GM19397 (cell line): ENCODE measurements around the gene MAGEA9.
A peak's percentile ranks its signal among the peaks of the same experiment; 100 is the strongest.
"Not testable (repeated sequence)": the region's sequence is repeated elsewhere in the genome, so short reads cannot be mapped to it uniquely, and the experiment has no call there.

Experiments used
- ATAC-seq: cut with Tn5 transposase; IDR thresholded peaks from one replicate; pipeline ENCODE4 v1.9.1; 2021; ENCODE audit warnings: mild to moderate bottlenecking, moderate library complexity; ENCODE audit not compliant: unreplicated experiment

Gene MAGEA9, protein sequence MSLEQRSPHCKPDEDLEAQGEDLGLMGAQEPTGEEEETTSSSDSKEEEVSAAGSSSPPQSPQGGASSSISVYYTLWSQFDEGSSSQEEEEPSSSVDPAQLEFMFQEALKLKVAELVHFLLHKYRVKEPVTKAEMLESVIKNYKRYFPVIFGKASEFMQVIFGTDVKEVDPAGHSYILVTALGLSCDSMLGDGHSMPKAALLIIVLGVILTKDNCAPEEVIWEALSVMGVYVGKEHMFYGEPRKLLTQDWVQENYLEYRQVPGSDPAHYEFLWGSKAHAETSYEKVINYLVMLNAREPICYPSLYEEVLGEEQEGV

DNA sequence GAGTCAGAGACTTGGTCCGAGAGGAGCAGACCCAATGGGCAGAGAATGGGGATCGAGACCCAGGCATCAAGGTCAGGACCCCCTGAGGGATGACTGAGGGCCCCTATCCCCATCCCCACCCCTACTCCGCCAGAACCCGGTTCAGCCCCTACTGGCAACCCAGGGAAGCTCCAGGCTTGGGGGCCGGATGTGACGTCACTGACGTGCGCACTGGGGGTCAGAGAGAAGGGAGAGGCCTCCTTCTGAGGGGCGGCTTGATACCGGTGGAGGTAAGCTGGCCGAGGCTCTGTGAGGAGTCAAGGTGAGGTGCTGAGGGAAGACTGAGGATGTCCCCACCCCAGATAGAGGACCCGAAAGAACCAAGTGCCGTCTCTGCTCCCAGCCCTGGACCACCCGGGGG, at the start of gene MAGEA9:
MAGEA9 (plus strand) TSS at position 204 of the 400 bp plus-strand sequence. CDS start 4,281 bp downstream, outside the sequence.
- ATAC-seq: not testable (repeated sequence)

DNA sequence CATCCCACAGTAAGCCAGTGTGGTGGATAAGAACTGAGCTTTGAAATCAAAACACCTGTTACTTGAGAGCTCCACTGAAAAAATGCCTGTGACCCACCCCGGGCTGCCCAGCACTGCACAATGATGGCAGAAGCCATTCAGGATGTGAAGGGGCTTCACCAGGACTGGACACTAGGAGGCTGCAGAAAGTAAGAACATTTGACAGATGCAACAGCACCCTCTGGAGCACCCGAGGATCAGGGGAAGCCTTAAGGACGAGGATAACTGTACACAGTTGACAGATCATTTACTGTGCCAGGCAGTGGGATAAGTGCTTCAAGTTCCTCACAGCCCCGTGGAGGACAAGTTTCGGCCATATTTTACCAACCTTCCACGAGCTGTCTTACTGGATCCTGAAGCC, 39.5 kb upstream of the MAGEA9 start:
- ATAC-seq: not testable (repeated sequence)

DNA sequence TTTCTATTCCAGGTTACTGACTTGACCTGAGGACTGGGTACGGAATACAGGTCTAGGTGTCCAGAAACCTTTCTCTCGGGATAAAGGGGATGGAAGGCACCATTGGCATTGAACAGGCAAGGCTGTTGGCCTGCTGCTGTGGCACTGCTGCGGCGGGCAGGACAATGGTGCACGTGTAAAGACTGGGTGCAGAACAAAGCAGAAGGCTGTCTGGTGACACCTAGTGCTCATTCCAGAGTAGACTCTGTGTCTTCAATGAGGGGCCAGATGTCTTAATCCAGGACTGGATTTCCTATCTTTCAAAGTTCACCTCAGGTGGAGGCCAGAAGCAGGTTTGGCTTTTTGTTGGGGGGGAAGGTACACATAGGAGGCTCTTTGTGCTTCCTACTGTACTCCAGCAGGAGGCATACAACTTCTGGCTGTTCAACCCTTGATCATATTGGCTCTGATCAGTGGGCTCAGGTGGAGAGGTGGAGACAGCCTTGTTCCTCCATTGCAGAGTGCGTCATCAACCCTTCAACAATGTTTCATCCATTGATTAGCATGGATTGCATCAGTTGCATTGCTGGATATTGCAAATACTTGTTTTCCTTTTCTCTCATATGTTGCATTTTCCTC, 35.2 kb upstream of the MAGEA9 start:
- ATAC-seq: not testable (repeated sequence)

DNA sequence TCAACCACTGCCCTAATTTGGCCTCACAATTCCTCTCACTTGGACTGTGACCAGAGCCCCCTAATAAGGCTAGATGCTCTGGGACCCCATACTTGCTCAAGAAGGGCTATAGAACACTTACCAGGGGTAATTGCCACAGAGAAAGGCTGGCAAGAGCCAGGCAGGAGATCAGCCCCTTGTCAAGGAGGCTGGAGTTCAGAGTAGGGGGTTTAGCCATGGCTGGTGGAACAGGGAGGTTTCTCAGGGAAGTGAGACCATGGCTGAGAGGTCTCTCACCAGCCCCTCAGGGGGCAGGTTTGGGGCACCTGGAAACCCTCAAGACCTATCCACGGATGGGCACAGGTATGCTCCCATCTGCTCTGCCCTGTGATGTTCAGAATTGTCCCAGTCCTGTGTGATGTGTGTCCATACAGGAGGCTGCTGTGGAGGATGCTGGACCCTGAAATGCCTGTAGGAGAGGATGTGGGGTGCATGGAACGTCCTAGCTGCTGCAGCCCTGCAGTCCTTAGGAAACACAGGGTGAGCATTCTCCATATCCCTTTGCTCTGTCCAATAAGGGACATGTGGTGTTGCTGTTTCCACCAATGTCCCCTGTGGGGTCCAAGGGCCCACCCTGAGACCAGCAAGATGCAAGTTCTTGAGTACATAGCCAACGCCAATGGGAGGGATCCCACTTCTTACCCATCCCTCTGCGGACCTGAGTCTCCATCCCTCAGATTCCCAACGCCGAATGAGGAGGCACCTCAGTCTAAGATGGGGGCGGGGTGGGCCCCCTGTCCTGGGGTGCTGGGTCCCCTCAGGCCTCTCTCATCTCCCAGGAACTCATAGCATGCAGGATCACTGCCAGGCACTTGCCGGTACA, 24.3 kb upstream of the MAGEA9 start:
- no peak for ATAC-seq

DNA sequence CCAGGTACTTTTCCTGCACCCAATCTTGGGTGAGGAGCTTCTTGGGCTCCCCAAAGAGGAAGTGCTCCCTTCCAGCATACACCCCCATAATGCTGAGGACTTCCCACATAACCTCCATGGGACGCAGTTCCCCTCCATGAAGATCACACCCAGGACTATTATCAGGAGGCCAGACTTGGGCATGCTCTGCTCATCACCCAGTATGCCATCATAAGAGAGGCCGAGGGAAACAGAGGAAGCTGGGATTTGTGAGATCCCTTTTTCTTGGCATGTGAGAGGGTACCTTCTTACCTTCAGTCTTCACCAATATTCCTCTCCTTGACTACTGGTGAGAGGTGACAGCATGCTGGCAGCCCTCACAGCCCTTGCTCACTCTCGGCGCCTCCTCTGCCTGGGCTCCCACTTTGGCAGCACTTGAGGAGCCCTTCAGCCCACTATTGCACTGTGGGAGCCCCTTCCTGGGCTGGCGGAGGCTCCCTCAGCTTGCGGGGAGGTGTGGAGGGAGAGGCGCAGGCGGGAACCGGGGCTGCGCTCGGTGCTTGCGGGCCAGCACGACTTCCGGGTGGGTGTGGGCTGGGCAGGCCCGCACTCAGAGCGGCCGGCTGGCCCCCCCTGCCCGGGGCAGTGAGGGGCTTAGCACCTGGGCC, 23.5 kb upstream of the MAGEA9 start:
- ATAC-seq: no peak

DNA sequence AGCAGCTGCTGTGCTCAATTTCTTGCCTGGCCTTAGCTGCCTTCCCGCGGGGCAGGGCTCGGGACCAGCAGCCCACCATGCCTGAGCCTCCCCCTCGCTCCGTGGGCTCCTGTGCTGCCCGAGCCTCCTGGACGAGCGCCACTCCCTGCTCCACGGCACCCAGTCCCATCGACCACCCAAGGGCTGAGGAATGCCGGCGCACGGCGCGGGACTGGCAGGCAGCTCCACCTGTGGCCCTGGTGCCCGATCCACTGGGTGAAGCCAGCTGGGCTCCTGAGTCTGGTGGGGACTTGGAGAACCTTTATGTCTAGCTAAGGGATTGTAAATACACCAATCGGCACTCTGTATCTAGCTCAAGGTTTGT, 23.0 kb upstream of the MAGEA9 start:
- not testable (repeated sequence) for ATAC-seq

DNA sequence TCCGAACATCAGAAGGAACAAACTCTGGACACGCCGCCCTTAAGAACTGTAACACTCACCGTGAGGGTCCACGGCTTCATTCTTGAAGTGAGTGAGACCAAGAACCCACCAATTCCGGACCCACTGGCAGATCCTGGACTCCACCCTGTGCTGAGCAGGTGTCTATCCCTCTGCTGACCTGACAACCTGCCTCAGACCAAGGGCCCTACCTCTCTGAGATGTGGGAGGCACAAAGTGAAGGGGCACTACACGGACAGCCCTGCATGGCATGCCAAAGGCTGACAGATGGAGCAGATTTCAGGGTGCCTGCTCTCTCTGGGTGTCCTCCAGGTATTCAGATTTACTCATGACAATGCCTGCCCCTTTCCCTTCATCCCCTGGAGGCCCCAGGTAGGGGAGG, 21.9 kb upstream of the MAGEA9 start:
- ATAC-seq: no peak

DNA sequence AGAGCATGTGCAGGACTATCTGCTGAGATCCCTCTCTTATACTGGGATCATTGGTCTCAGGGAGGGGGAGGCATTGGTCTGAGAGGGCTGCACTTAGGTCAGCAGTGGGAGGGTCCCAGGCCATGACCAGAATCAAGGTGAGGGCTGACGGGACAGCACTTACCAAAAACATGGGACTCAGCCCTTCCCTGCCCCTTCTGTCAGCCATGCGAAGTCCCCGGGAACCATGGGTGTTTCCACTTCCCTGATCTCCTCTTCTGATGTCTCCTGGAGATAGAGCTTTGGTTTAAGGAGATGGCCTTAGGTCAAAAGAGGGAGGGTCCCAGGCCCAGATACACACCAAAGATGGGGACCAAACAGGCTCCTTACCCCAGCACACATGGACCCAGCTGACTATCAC, 20.8 kb upstream of the MAGEA9 start:
- ATAC-seq: no peak

DNA sequence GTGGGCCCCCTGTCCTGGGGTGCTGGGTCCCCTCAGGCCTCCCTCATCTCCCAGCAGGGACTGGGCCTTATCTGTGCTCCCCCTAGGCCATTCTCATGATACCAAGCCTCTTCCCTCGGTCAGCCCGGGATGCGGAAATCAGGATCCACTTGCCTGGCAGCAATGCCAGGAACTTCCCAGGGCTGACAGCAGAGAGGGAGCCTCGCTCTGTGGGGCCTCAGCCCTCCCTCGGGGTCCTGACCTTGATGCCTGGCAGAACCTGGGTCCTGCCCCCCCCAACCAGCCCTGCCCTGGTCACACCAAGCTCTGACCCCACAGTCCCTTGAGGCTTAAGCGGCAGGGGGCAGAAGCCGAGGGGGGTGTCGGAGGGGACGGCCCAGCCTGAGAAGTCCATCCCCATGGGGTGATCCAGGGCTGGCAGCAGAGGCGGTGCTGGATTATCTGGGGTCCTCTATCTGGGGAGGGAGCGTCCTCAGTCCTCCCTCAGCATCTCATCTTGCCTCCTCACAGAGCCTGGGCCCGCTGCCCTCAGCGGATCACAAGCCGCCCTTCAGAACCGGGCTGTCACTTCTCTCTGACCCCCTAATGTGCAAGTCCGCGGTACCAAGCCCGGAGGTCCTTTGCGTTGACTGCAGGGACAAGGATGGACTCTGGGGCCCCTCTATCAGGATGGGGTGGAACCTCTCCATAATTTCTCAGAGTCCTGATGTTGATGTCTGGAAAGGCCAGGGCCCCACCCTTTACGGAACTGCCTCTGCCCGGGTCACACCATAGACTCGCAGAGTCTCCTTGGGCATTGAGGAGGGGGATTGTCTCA, 19.7 kb upstream of the MAGEA9 start:
- ATAC-seq: not testable (repeated sequence)

DNA sequence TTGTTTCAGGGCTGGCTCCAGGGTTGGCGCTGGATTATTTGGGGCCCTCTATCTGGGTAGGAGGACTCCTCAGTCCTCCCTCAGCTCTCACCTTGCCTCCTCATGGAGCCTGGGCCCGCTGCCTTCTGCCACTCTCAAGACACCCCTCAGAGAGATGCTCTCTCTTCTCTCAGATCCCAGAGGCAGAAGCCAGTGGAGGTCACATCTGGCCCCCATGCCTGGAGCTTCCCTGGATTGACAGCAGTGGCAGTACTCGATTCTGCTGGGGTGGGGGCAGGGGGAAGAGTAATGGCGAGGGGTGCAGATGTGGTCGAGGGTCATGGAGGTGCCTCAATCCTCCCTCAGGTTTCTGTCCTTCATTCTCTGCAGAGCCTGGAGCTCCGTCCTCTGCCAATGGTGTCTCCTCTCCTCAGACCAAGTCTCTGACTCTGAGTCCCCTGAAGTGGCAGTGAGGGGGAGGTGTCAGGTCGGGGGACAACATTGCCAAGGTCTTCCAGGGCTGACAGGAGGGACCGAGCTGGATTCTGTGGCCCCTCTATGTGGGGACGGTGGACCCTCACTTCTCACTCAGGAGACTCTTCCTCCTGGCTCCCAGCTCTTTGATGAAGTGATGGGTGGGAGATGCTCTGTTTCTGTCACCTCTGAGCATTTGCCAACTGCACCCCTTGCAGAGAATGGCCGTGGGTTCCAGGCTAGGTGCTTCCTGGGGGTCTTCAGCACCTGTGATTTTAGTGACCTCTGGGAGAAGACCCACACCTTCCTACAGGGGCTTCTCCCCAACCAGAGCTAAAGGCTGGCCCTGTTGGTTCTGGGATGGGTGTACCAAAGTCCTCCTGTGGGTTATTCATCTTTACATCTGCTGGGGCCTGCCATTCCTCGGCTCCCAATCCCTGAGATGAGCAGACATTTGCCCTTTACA, 18.8 kb upstream of the MAGEA9 start:
- no peak for ATAC-seq

DNA sequence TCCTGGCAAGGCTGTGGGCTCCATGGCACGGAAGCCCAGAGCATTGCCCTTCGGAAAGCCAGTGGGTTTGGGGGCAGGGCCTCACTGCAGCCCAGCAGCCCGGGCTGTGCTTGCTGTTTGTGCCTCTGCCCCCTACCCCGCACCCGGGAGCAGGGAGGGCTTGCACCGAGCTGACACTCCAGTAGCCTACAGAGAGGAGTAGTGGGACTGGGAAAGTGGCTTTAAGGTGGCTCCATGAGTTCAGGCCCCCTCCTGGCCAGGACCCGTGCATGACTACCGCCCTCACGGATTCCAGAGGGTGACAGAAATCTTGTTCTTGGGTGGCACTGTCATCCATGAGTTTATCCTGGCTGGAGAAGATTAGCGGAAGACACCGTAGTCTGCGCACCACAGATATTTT, 11.4 kb upstream of the MAGEA9 start:
- not testable (repeated sequence) for ATAC-seq

DNA sequence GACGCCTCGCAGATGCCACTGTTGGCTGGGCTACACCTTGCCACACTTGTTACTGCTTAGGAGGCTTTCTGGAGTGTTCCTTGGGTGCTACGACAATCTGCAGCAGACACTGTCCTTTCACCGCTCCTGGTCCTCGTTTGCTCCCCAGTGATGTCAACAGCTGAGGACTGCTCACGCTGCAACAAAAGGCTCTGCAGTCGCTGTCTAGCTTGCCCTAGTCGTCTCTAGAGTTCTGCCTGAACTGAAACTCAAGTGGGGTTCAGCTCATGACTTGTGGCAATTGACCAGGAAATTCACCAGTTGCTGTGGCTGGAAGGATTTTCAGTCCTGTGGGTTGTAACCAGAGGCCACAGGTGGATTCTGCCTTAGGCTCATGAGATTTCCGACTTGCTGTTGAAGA, 8.7 kb upstream of the MAGEA9 start:
- not testable (repeated sequence) for ATAC-seq

DNA sequence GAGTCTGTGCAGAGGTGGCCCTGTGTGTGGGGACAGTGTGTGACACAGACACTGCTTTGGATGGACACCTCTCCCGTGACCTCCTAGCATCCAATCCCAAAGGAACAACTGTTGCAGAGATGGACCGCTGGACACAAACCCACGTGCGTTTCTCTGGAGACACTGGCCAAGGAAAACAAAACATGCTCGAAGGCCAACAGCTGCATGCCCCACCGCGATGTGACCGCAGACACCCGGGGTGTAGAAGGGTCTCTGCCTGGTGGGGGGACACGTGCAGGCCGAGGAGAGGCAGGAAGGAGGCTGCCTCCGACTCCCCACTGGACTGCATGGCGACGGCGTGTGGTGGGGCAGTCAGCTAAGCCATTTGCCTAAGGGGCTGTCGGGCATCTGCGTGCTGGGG, 8.0 kb upstream of the MAGEA9 start, which contains the start of gene HSFX1:
HSFX1 (plus strand) TSS at position 301 of the 400 bp plus-strand sequence. CDS start 614 bp downstream, outside the sequence.
- not testable (repeated sequence) for ATAC-seq

DNA sequence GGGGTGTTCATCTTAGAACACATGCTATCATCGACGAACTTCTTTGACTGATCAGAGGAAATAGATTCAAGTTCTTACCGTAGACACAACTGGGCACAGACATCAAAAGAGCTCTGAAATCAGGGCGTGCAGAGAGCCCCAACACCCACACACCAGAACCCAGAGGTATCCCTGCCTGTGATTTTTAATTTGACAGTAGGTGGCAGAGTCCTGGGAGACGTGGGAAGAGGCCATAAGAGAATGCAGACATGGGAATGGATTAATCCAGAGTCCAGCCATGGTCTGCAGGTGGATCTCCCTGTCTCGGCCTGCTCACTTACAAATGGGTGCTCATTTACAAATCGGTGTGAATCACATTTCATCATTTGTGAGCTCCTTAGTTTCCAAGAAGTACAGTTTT, 3.7 kb upstream of the MAGEA9 start:
- ATAC-seq: not testable (repeated sequence)

DNA sequence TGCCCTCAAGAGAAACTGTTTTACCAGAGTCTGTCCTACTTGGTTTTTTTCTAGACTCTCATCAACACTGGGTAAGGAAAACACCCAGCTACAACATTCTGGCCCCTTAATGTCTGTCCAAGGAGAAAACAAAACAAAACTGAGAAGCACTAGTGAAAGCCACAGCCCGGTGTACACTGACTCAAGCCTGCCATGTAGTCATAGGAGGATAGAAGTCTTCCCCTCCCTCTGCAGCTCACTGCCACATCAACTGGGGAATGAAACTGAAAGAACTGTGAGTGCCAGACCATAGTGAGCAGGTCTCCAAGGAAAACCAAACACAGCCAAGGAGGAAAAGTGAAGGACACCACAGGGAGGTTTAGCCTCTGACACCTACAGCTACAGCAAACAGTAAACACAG, 13.8 kb downstream of the MAGEA9 start:
- ATAC-seq: peak; percentile 96

DNA sequence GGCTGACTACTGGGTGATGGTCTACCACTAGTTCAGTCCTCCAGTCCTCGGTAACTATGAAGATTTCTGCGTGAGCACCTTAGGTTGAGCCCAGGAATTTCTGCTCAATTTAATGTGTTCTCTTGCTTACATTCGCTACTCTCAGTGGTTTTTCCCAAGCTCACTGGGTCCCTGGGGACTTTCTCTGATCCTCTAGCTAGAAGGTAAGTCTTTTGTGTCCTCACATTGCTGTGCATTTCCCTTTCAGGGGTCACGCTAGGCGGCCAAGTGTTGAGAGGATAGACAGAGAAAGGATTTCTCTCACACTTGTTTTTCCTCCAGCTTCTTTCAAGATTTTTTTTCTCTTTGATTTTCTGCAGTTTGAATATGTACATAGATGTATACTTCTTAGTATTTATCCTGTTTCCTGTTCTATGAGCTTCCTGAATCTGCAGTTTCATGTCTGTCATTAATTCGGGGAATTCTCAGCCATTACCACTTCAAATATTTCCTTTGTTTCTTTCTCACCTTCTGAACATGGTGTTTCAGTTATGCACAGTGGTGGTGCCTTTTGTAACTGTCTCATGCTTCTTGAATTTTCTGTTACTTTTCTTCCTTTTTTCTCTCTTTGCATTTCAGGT, 17.5 kb downstream of the MAGEA9 start:
- ATAC-seq: no peak

DNA sequence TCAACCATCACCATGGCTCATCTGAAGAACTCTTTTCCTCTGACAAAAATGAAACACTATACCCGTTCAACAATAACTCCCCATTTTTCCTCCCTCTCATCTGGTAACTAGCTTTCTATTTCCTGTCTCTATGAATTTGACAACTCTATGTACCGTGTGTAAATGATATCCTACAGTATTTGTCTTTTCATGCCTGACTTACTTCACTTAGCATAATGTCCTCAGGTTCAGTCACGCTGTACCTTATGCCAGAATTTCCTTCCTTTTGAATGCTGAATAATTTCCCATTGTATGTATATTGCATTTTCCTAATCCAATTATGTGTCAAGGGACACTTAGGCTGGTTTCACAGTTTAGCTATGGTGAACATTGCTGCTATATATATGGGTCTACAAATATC, 18.2 kb downstream of the MAGEA9 start:
- ATAC-seq: no peak

DNA sequence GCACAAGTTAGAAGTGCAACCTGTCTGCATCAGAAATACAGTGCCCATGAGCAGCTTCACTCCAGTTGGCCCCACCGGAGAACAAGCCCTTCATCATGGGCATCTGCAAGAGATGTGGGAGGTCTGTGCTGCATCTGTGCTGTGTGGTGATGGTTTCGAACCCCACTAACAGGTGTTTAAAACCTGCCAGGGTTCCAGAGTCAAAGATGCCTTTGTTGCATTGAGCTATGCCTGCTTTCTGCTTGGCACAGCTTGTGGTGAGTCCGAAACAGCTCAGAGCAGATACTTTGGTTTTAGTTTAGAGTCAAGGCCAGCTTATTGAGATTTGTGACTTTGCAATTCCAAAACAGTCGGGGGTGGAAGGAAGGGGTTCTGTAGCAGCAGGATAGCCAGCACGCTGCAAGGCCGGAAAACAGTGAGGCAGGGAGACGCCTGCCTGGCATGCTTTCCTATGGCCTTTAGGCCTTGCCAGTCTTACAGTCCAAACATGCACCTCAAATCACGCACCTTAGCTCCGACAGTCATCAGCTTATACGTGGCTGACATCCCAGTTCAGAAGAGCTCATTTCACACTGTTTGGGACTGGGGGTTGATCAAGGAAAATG, 21.8 kb downstream of the MAGEA9 start:
- no peak for ATAC-seq
